HG02588 (cell line): ENCODE results near the gene FFAR2.
A peak's percentile ranks its signal among the peaks of the same experiment; 100 is the strongest.
"Not testable (repeated sequence)": the region's sequence is repeated elsewhere in the genome, so short reads cannot be mapped to it uniquely, and the experiment has no call there.

Source experiments
- ATAC-seq: cut with Tn5 transposase; IDR thresholded peaks from one replicate; pipeline ENCODE4 v1.9.1; 2021; ENCODE audit warnings: mild to moderate bottlenecking, moderate library complexity; ENCODE audit not compliant: unreplicated experiment

FFAR2 gene

GRCh38 chr19:35447606-35448469 is at the start of gene FFAR2:
Gene FFAR2 (plus strand): TSS chr19:35448257. CDS start chr19:35449715, 1,458 bp downstream.
- no peak for ATAC-seq

DNA sequence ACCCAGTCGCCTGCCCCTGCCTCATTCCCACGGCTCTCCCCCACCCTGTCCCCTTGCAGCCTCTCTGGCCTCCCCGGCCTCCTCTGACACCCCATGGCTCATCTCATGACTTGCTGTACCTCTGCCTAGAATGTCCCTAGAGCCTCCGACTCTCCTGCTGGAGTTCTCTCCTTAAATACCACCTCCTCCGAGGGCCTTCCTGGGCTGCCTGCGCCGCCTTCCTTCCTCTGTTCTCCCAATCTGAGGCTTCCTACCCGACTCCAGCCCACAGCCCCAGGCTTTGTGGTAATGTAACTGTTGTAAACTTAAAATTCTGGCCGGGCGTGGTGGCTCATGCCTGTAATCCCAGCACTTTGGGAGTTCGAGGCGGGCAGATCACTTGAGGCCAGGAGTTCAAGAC is 49.5 kb upstream of the FFAR2 start:
- ATAC-seq: no peak

DNA sequence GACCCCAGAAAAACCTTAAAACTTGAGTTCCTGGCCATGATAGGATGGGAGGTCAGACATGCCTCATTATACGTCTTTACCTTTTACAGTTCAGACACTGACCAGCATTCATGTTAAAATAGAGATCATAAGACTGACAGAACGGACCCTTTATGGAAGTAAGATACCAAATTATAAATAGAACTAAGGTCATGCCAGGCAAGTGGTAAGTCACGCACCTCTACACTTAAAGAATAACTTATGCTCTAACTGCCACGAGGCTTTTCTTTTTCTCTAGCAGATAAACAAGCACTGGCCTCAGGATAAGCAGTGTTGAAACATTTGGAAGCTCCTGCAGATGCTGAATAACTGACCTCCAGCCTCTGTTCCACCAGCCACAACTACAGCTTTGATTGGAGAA is 48.8 kb upstream of the FFAR2 start:
- ATAC-seq: no peak

DNA sequence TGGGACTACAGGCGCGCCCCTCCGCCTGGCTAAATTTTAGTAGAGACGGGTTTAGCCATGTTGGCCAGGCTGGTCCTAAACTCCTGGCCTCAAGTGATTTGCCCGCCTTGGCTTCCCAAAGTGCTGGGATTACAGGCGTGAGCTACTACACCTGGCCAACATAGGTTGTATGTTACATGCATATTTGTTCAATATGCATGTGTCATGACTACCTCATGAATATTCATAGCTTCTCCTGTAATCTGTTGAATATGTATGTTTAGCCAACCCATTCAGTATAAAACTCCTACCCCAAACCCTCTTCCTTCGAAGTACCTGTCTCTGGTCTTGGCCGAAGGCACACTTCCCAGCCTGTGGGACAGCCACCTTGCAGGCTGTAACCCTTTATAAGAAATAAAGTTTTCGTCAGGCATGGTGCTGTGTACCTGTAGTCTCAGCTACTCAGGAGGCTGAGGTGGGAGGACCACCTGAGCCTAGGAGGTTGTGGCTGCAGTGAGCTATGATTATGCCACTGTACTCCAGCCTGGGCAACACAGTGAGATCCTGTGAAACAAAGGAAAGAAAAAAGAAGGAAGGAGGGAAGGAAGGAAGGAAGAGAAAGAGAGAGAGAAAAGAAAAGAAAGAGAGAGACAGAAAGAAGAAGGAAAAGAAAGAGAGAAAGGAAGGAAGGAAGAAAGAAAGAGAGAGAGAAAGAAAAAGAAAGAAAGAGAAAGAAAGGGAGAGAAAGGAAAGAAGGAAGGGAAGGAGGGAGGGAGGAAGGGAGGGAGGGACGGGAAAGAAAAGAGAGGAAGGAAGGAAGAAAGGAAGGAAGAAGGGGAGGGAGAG is 47.9 kb upstream of the FFAR2 start:
- no peak for ATAC-seq

DNA sequence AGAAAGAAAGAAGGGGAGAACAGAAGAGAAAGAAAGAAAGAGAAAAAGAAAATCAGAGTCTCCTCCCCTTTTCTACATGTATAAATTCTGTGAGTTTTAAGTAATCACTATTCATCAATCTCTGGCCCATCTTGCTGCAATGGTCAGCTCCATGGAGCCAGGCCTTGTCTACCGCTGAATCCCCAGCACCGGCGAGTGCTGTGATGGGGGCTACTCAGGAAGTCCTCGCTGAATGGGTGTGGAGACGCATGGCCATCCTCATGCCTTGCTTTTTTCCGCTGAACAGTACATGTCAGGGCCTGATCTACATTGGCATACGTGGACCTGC is 47.3 kb upstream of the FFAR2 start:
- no peak for ATAC-seq

GRCh38 chr19:35401416-35401815 is 46.6 kb upstream of the FFAR2 start:
- not testable (repeated sequence) for ATAC-seq

DNA sequence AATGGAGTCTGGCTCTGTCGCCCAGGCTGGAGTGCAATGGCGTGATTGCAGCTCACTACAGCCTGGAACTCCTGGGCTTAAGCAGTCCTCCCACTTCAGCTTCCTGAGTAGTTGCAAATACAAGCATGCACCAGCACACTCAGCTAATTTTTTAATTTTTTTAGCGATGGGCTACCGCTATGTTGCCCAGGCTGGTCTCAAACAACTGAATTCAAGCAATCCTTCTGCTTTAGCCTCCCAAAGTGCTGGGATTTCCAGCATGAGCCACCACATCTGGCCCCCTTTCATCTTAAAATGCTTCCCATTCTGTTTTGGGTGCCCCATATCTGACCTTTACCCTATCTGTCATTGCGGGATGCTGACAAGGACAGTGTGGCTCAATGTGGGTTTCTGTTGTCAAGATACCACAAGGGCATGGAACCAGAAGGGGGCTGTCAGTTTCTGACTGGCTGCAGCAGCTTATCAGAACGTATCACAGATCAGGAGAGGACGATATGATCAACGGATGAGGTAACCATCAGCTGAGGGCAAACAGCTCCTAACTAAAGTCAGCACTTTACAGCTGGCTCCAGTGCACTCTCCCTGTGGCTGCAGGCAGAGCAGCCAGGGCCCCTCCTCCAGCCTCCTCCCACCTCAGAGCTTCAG is 44.8 kb upstream of the FFAR2 start:
- no peak for ATAC-seq

GRCh38 chr19:35404879-35405622 is 43.0 kb upstream of the FFAR2 start:
- peak; percentile 59 for ATAC-seq

DNA sequence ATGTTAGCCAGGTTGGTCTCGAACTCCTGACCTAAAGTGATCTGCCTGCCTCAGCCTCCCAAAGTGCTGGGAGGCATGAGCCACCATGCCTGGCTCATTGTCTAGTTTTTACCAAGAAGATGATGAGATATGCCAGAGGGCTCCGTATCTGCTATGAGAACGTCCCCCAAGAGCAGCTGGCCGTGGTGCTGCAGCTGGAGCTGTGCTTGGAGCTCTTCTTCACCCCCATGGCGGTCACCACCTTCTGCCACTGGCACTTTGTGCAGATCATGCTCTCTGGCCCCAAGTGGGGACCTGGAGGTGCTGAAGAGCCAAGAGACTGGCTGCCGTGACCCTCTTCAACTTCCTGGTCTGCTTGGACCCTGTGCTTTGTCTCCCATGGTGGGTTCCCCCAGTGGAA is 40.4 kb upstream of the FFAR2 start:
- ATAC-seq: no peak

GRCh38 chr19:35408284-35409171 is 39.5 kb upstream of the FFAR2 start:
- ATAC-seq: peak; percentile 65

- ATAC-seq: no peak
Observed at GRCh38 chr19:35409191-35409590, 38.9 kb upstream of the FFAR2 start.

DNA sequence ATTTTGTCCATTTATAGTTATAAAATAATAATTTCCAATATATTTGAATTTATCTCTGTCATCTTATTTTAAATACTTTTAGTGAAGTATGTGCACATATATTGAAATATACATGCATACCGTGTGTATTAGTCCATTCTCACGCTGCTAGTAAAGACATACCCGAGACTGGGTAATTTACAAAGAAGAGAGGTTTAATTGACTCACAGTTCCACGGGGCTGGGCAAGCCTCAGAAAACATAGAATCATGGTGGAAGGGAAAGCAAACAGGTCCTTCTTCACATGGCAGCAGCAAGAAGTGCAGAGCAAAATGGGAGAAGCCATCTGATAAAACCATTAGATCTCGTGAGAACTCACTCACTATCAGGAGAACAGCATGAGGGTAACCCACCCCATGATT is 37.6 kb upstream of the FFAR2 start:
- no peak for ATAC-seq

DNA sequence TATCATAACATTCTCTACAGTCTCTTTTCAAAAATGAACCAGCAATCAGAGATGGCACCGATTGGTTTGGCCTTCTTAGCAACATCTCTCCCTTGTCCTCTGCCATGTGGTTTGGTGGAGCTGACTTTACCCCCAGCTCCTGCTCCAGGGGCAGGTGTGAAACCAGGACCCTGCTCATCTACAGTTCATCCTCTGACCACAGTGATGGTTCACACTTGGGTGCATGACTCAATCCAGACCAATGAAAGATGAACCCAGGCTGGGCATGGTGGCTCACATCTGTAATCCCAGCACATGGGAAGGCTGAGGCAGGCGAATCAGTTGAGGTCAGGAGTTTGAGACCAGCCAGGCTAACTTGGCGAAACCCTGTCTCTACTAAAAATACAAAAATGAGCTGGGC is 33.6 kb upstream of the FFAR2 start:
- no peak for ATAC-seq

DNA sequence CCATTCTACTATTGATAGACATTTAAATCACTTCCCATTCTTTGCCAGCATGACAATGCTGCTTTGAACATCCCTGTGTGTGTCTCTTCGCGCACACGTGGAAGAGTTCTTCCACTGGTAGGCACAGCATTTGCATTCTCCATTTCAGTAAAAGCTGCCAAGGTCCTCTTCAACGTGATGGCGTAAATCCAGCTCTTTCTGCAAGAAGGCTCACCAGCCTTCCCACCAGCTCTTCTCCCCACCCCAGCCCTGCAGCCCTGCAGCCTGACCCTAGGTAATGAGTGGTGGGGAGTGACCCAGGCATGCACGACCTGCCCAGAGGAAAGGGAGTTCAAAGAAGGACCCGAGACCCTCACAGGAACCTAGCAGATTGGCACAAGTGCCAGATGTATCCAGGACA is 31.7 kb upstream of the FFAR2 start:
- ATAC-seq: no peak

- no peak for ATAC-seq
Observed at GRCh38 chr19:35417278-35417677, 30.8 kb upstream of the FFAR2 start.

GRCh38 chr19:35417713-35418534 is 30.1 kb upstream of the FFAR2 start:
- ATAC-seq: no peak

GRCh38 chr19:35419046-35419445 is 29.0 kb upstream of the FFAR2 start:
- ATAC-seq: no peak

DNA sequence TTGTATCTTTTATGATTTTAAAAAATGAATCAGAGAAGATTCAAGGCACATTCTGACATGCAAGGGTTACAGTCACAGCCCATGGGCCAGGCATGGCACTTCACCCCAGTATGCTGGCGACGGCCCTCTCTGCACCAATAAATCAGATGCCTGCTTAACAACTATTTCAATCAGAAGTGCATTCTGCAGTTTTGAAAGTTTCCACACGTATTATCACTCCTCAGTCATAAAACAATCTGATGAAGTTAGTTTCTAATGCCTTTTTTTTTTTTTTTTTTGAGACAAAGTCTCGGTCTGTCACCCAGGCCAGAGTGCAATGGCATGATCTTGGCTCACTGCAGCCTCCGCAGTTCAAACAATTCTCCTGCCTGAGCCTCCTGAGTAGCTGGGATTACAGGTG is 28.3 kb upstream of the FFAR2 start:
- ATAC-seq: no peak

- ATAC-seq: no peak
Observed at GRCh38 chr19:35421362-35421761, 26.7 kb upstream of the FFAR2 start.
